T-helper 2 cell treated with Interferon-gamma antibody and Interleukin-4, amounts not matched to agents 5 μg/mL and 100 μg/mL, for 36 hours (primary cell): Measurements from ENCODE around the gene KDM4B.

Source experiments
- DNase-seq: peaks from one replicate; pipeline ENCODE4 v3.0.0; 2021; ENCODE audit warnings: low spot score
- H3K27ac Mint-ChIP-seq: one replicate; pipeline ENCODE4 v1.8.0; 2021; ENCODE audit warnings: mild to moderate bottlenecking, mixed read lengths
- H3K27me3 Mint-ChIP-seq: one replicate; pipeline ENCODE4 v1.8.0; 2021; ENCODE audit warnings: low read depth, mixed read lengths
- H3K36me3 Mint-ChIP-seq: one replicate; pipeline ENCODE4 v1.8.0; 2021; ENCODE audit warnings: low read depth, mixed read lengths
- H3K4me1 Mint-ChIP-seq: one replicate; pipeline ENCODE4 v1.8.0; 2021; ENCODE audit warnings: low read depth, mixed read lengths
- H3K4me3 Mint-ChIP-seq: one replicate; pipeline ENCODE4 v1.8.0; 2022; ENCODE audit warnings: mild to moderate bottlenecking, moderate library complexity, mixed read lengths
- H3K9me3 Mint-ChIP-seq: one replicate; pipeline ENCODE4 v1.8.0; 2021; ENCODE audit warnings: mixed read lengths

The KDM4B gene

GRCh38 chr19:5068233-5069072 lies 99.5 kb downstream of the KDM4B start:
- no peaks in the 10 kb centered on the region for H3K27me3 Mint-ChIP-seq
- H3K4me1 Mint-ChIP-seq: no peaks in the 10 kb centered on the region
- no peak for DNase-seq
- H3K9me3 Mint-ChIP-seq: no peaks in the 10 kb centered on the region
- H3K27ac Mint-ChIP-seq: no peak overlapping the region
- H3K4me3 Mint-ChIP-seq: no peak overlapping the region
- peaks cover 5% of the 10 kb centered on the region for H3K36me3 Mint-ChIP-seq

- Mint-ChIP-seq H3K27me3 (no peaks in the 10 kb centered on the region), H3K4me1 (no peaks in the 10 kb centered on the region), H3K27ac (no peak overlapping the region), H3K36me3 (no peaks in the 10 kb centered on the region), H3K4me3 (no peak overlapping the region), H3K9me3 (no peaks in the 10 kb centered on the region)
- no peak for DNase-seq
These were observed 101.4 kb downstream of the KDM4B start for GRCh38 chr19:5070331-5070730.

- Mint-ChIP-seq H3K9me3 (no peaks in the 10 kb centered on the region), H3K27me3 (no peaks in the 10 kb centered on the region), H3K36me3 (no peaks in the 10 kb centered on the region), H3K27ac (no peak overlapping the region), H3K4me3 (no peak overlapping the region), H3K4me1 (no peaks in the 10 kb centered on the region)
- no peak for DNase-seq
These were observed 102.0 kb downstream of the KDM4B start for GRCh38 chr19:5070930-5071329.

GRCh38 chr19:5071579-5071978 lies 102.7 kb downstream of the KDM4B start:
- Mint-ChIP-seq H3K4me1 (no peaks in the 10 kb centered on the region), H3K36me3 (no peaks in the 10 kb centered on the region), H3K9me3 (no peaks in the 10 kb centered on the region), H3K4me3 (no peak overlapping the region), H3K27ac (no peak overlapping the region), H3K27me3 (no peaks in the 10 kb centered on the region)
- no peak for DNase-seq

- Mint-ChIP-seq H3K4me1 (no peaks in the 10 kb centered on the region), H3K4me3 (no peak overlapping the region), H3K36me3 (no peaks in the 10 kb centered on the region), H3K27me3 (no peaks in the 10 kb centered on the region), H3K9me3 (no peaks in the 10 kb centered on the region), H3K27ac (no peak overlapping the region)
- no peak for DNase-seq
These were observed 103.2 kb downstream of the KDM4B start for GRCh38 chr19:5072115-5072514.

GRCh38 chr19:5073153-5073844 lies 104.4 kb downstream of the KDM4B start:
- Mint-ChIP-seq H3K36me3 (no peaks in the 10 kb centered on the region), H3K9me3 (no peaks in the 10 kb centered on the region), H3K27me3 (no peaks in the 10 kb centered on the region), H3K27ac (no peak overlapping the region), H3K4me1 (no peaks in the 10 kb centered on the region), H3K4me3 (no peak overlapping the region)
- no peak for DNase-seq

GRCh38 chr19:5074407-5074806 lies 105.5 kb downstream of the KDM4B start:
- Mint-ChIP-seq H3K9me3 (no peaks in the 10 kb centered on the region), H3K4me1 (no peaks in the 10 kb centered on the region), H3K27ac (no peak overlapping the region), H3K4me3 (no peak overlapping the region), H3K27me3 (no peaks in the 10 kb centered on the region), H3K36me3 (peaks cover 4% of the 10 kb centered on the region)
- DNase-seq: no peak

- no peak for DNase-seq
- Mint-ChIP-seq H3K27ac (no peak overlapping the region), H3K4me1 (no peaks in the 10 kb centered on the region), H3K4me3 (no peak overlapping the region), H3K36me3 (peaks cover 4% of the 10 kb centered on the region), H3K27me3 (no peaks in the 10 kb centered on the region), H3K9me3 (no peaks in the 10 kb centered on the region)
These were observed 106.0 kb downstream of the KDM4B start for GRCh38 chr19:5074830-5075394.

GRCh38 chr19:5075597-5075996 lies 106.7 kb downstream of the KDM4B start:
- no peaks in the 10 kb centered on the region for H3K9me3 Mint-ChIP-seq
- H3K4me3 Mint-ChIP-seq: no peak overlapping the region
- no peaks in the 10 kb centered on the region for H3K27me3 Mint-ChIP-seq
- no peaks in the 10 kb centered on the region for H3K4me1 Mint-ChIP-seq
- peaks cover 4% of the 10 kb centered on the region for H3K36me3 Mint-ChIP-seq
- no peak overlapping the region for H3K27ac Mint-ChIP-seq
- DNase-seq: no peak

GRCh38 chr19:5076440-5077208 lies 107.7 kb downstream of the KDM4B start:
- no peak for DNase-seq
- H3K4me3 Mint-ChIP-seq: no peak overlapping the region
- no peaks in the 10 kb centered on the region for H3K9me3 Mint-ChIP-seq
- H3K4me1 Mint-ChIP-seq: no peaks in the 10 kb centered on the region
- peaks cover 7% of the 10 kb centered on the region for H3K36me3 Mint-ChIP-seq
- H3K27ac Mint-ChIP-seq: no peak overlapping the region
- H3K27me3 Mint-ChIP-seq: no peaks in the 10 kb centered on the region

GRCh38 chr19:5077209-5077515 lies 108.2 kb downstream of the KDM4B start:
- H3K4me1 Mint-ChIP-seq: no peaks in the 10 kb centered on the region
- H3K36me3 Mint-ChIP-seq: peaks cover 7% of the 10 kb centered on the region
- H3K4me3 Mint-ChIP-seq: no peak overlapping the region
- H3K27ac Mint-ChIP-seq: no peak overlapping the region
- no peak for DNase-seq
- no peaks in the 10 kb centered on the region for H3K27me3 Mint-ChIP-seq
- H3K9me3 Mint-ChIP-seq: no peaks in the 10 kb centered on the region

- peaks cover 7% of the 10 kb centered on the region for H3K36me3 Mint-ChIP-seq
- no peaks in the 10 kb centered on the region for H3K9me3 Mint-ChIP-seq
- H3K27me3 Mint-ChIP-seq: no peaks in the 10 kb centered on the region
- no peaks in the 10 kb centered on the region for H3K4me1 Mint-ChIP-seq
- DNase-seq: no peak
- no peak overlapping the region for H3K27ac Mint-ChIP-seq
- H3K4me3 Mint-ChIP-seq: no peak overlapping the region
These were observed 109.3 kb downstream of the KDM4B start for GRCh38 chr19:5078182-5078581.

GRCh38 chr19:5078666-5079065 lies 109.8 kb downstream of the KDM4B start:
- no peak for DNase-seq
- H3K9me3 Mint-ChIP-seq: no peaks in the 10 kb centered on the region
- H3K27me3 Mint-ChIP-seq: no peaks in the 10 kb centered on the region
- no peaks in the 10 kb centered on the region for H3K4me1 Mint-ChIP-seq
- H3K4me3 Mint-ChIP-seq: no peak overlapping the region
- peaks cover 7% of the 10 kb centered on the region for H3K36me3 Mint-ChIP-seq
- no peak overlapping the region for H3K27ac Mint-ChIP-seq
